Breast epithelium (tissue), 3 donors: ENCODE data around the gene PCAT7.

ENCODE experiments used
- CTCF ChIP-seq, 3 donors: fragments of 450-650 bp; IDR thresholded peaks; one replicate each; pipeline ENCODE4 v1.5.1; 2016 to 2017; ENCODE audit warnings: antibody characterized with exemption in 3 of 3, mild to moderate bottlenecking in 3 of 3, moderate library complexity in 3 of 3
- POLR2AphosphoS5 ChIP-seq, 3 donors: sonication (generic); formaldehyde crosslinking; IDR thresholded peaks; one replicate each; pipeline ENCODE4 v1.6.1; 2017; ENCODE audit warnings: antibody characterized with exemption in 3 of 3

GRCh38 chr9:94526271-94526670, 28.6 kb upstream of the PCAT7 start:
- no peak for TF ChIP-seq POLR2AphosphoS5 (IDR thresholded peaks at IDR 0.05)
- no peak for TF ChIP-seq CTCF (IDR thresholded peaks at IDR 0.05)
